Memory B cell (primary cell): Measurements from ENCODE around the gene CELF2.

ENCODE experiments used
- ATAC-seq: fragments of 150-1000 bp; cut with Tn5 transposase; 2 replicates; pipeline ENCODE4 v1.10.0; 2021; ENCODE audit warnings: low read depth, mild to moderate bottlenecking, moderate library complexity
- DNase-seq, 2 donors: peaks; one replicate each; pipeline ENCODE4 v3.0.0; 2022; ENCODE audit warnings: low spot score in 2 of 2
- H3K27ac Mint-ChIP-seq: one replicate; pipeline ENCODE4 v1.8.0; 2022; ENCODE audit warnings: mild to moderate bottlenecking, moderate library complexity, mixed read lengths
- H3K27me3 Mint-ChIP-seq: one replicate; pipeline ENCODE4 v1.8.0; 2022; ENCODE audit warnings: mixed read lengths
- H3K36me3 Mint-ChIP-seq: one replicate; pipeline ENCODE4 v1.8.0; 2022; ENCODE audit warnings: mild to moderate bottlenecking, mixed read lengths
- H3K4me1 Mint-ChIP-seq: one replicate; pipeline ENCODE4 v1.8.0; 2022; ENCODE audit warnings: mixed read lengths
- H3K4me3 Mint-ChIP-seq: one replicate; pipeline ENCODE4 v1.8.0; 2022; ENCODE audit warnings: mild to moderate bottlenecking, moderate library complexity, mixed read lengths
- H3K9me3 Mint-ChIP-seq: one replicate; pipeline ENCODE4 v1.8.0; 2022; ENCODE audit warnings: mixed read lengths

The CELF2 gene

GRCh38 chr10:11373717-11374171, 356.1 kb downstream of the CELF2 start:
- peaks cover 7% of the 10 kb centered on the region for H3K27me3 Mint-ChIP-seq
- H3K4me3 Mint-ChIP-seq = no peak overlapping the region
- ATAC-seq (no peak), DNase-seq (no peak)
- peaks cover 11% of the 10 kb centered on the region for H3K4me1 Mint-ChIP-seq
- no peaks in the 10 kb centered on the region for H3K9me3 Mint-ChIP-seq
- peaks cover 3% of the 10 kb centered on the region for H3K36me3 Mint-ChIP-seq
- no peak overlapping the region for H3K27ac Mint-ChIP-seq

- ATAC-seq = no peak
- Mint-ChIP-seq H3K9me3 (no peaks in the 10 kb centered on the region), H3K4me3 (no peak overlapping the region), H3K36me3 (peaks cover 3% of the 10 kb centered on the region), H3K4me1 (peaks cover 14% of the 10 kb centered on the region), H3K27me3 (peaks cover 6% of the 10 kb centered on the region), H3K27ac (no peak overlapping the region)
- DNase-seq = no peak
Observed at GRCh38 chr10:11377267-11377666, 359.6 kb downstream of the CELF2 start.

GRCh38 chr10:11378835-11379234, 361.2 kb downstream of the CELF2 start:
- Mint-ChIP-seq H3K4me3 (no peak overlapping the region), H3K27me3 (peaks cover 3% of the 10 kb centered on the region), H3K9me3 (peaks cover under 1% of the 10 kb centered on the region), H3K36me3 (peaks cover under 1% of the 10 kb centered on the region), H3K4me1 (peaks cover 12% of the 10 kb centered on the region), H3K27ac (no peak overlapping the region)
- ATAC-seq (no peak), DNase-seq (no peak)

- peaks cover 5% of the 10 kb centered on the region for H3K9me3 Mint-ChIP-seq
Observed at GRCh38 chr10:11379771-11380170, 362.1 kb downstream of the CELF2 start.

GRCh38 chr10:11381023-11381422, 363.4 kb downstream of the CELF2 start:
- H3K4me1 Mint-ChIP-seq = peaks cover 18% of the 10 kb centered on the region
- H3K27me3 Mint-ChIP-seq = peaks cover 1% of the 10 kb centered on the region
- H3K27ac Mint-ChIP-seq = no peak overlapping the region
- peaks cover 5% of the 10 kb centered on the region for H3K9me3 Mint-ChIP-seq
- H3K4me3 Mint-ChIP-seq = no peak overlapping the region
- no peak for ATAC-seq
- H3K36me3 Mint-ChIP-seq = peaks cover 2% of the 10 kb centered on the region
- DNase-seq = no peak

More at GRCh38 chr10:11379771-11380170, 362.1 kb downstream of the CELF2 start:
- peaks cover 1% of the 10 kb centered on the region for H3K27me3 Mint-ChIP-seq
- H3K27ac Mint-ChIP-seq = no peak overlapping the region
- DNase-seq (no peak), ATAC-seq (no peak)
- H3K36me3 Mint-ChIP-seq = peaks cover 2% of the 10 kb centered on the region
- no peak overlapping the region for H3K4me3 Mint-ChIP-seq
- peaks cover 15% of the 10 kb centered on the region for H3K4me1 Mint-ChIP-seq

GRCh38 chr10:11381511-11381910, 363.8 kb downstream of the CELF2 start:
- ATAC-seq = no peak
- Mint-ChIP-seq H3K4me1 (peaks cover 18% of the 10 kb centered on the region), H3K36me3 (peaks cover 2% of the 10 kb centered on the region), H3K27me3 (peaks cover 1% of the 10 kb centered on the region), H3K9me3 (peaks cover 5% of the 10 kb centered on the region), H3K4me3 (no peak overlapping the region), H3K27ac (no peak overlapping the region)
- DNase-seq = no peak

GRCh38 chr10:11382187-11382586, 364.5 kb downstream of the CELF2 start:
- peaks cover 2% of the 10 kb centered on the region for H3K36me3 Mint-ChIP-seq
- no peak for ATAC-seq
- no peak for DNase-seq
- H3K4me3 Mint-ChIP-seq = no peak overlapping the region
- peaks cover 1% of the 10 kb centered on the region for H3K27me3 Mint-ChIP-seq
- H3K4me1 Mint-ChIP-seq = peaks cover 18% of the 10 kb centered on the region
- H3K27ac Mint-ChIP-seq = no peak overlapping the region
- H3K9me3 Mint-ChIP-seq = peaks cover 5% of the 10 kb centered on the region

GRCh38 chr10:11386044-11386443, 368.4 kb downstream of the CELF2 start:
- Mint-ChIP-seq H3K36me3 (peaks cover 2% of the 10 kb centered on the region), H3K27me3 (peaks cover 2% of the 10 kb centered on the region), H3K9me3 (peaks cover 5% of the 10 kb centered on the region), H3K4me1 (peaks cover 9% of the 10 kb centered on the region), H3K27ac (no peak overlapping the region), H3K4me3 (no peak overlapping the region)
- DNase-seq (no peak), ATAC-seq (no peak)
